Kidney (tissue), 14 donors: ENCODE results near the gene FGD3. TPM values are rescaled to one million over a fixed set of nuclear protein-coding genes. Genes with fewer than 3 reads are reported as not detected.

Experiments
- DNase-seq, 5 donors: peaks; one replicate each; pipeline ENCODE4 v3.0.0-alpha.2; 2013 to 2020
- FAIRE-seq: peaks from 2 replicates; lab custom pipeline; 2012; peaks lifted over from hg19 to GRCh38; lab: Jason Lieb, UNC
- H3K27ac ChIP-seq, 2 donors: one replicate each; pipeline ENCODE4 v1.7.0; 2013; ENCODE audit warnings: low read depth in 2 of 2, low read length in 2 of 2, inconsistent platforms in 1 of 2
- H3K27me3 ChIP-seq: one replicate; pipeline ENCODE4 v1.7.1; 2013; ENCODE audit warnings: low read length, inconsistent platforms; ENCODE audit not compliant: control insufficient read depth, insufficient read depth
- H3K36me3 ChIP-seq, 3 donors: one replicate each; pipeline versions ENCODE4 v1.7.0 to v1.7.1; 2013; ENCODE audit warnings: low read length in 3 of 3, control low read depth in 1 of 3, inconsistent platforms in 1 of 3; ENCODE audit not compliant: insufficient read depth in 3 of 3, control insufficient read depth in 2 of 3
- H3K4me1 ChIP-seq, 3 donors: one replicate each; pipeline versions ENCODE4 v1.7.0 to v1.7.1; 2013; ENCODE audit warnings: low read length in 3 of 3, inconsistent platforms in 1 of 3, low read depth in 1 of 3; ENCODE audit not compliant: control insufficient read depth in 2 of 3, insufficient read depth in 2 of 3
- H3K4me3 ChIP-seq, 3 donors: one replicate each; pipeline versions ENCODE4 v1.7.0 to v1.8.1; 2013; ENCODE audit warnings: low read length in 3 of 3, control low read depth in 1 of 3, inconsistent platforms in 1 of 3
- H3K9ac ChIP-seq, 3 donors: one replicate each; pipeline versions ENCODE4 v1.7.0 to v1.7.1; 2013; ENCODE audit warnings: low read length in 3 of 3, control low read depth in 1 of 3, inconsistent platforms in 1 of 3
- H3K9me3 ChIP-seq, 3 donors: one replicate each; pipeline versions ENCODE4 v1.7.0 to v1.7.1; 2013; ENCODE audit warnings: low read length in 3 of 3, control low read depth in 1 of 3, inconsistent platforms in 1 of 3; ENCODE audit not compliant: control insufficient read depth in 2 of 3, insufficient read depth in 1 of 3
- CTCF ChIP-seq: IDR thresholded peaks from 3 replicates; pipeline ENCODE4 v1.5.1; 2012; ENCODE audit warnings: mild to moderate bottlenecking, moderate library complexity, borderline replicate concordance; ENCODE audit not compliant: insufficient read depth; ENCODE audit errors: extremely low read depth
- intact Hi-C: fragments of 100-400 bp; cut with DNase I; formaldehyde crosslinking; loops from one replicate; pipeline ENCODE4 v1.11.1; 2022
- polyA plus RNA-seq: library from polyadenylated mRNA; stranded (reverse); fragments of 350-450 nt; fragmentation: Illumina TruSeq; extraction: RNeasy Lipid Tissue Mini Kit (QIAGEN cat#74804); gene quantifications from one replicate; pipeline ENCODE4 v1.2.3, GENCODE V29; 2014; ENCODE audit warnings: low read depth, low replicate concordance; ENCODE audit not compliant: insufficient read depth
- total RNA-seq: library from RNA; stranded (reverse); fragmentation: NEBNext Ultra II Directional; extraction: Animal tissue kit (Norgen Biotek cat#: 25700); gene quantifications from one replicate; pipeline ENCODE4 v1.2.1, GENCODE V29; 2021
- donor health status: control.
- donor health status: control.
- donor health status: control.
- donor health status: control.
- donor health status: control.
- donor health status: DM: yes; HTN: yes; CAD: no.
- donor health status: Normal renal cell carcinoma (clear cell type).

Gene FGD3
- total and polyA plus RNA-seq, 2 donors from 2014 or later: 7.4 to 12.1 TPM

GRCh38 chr9:93025736-93026135 lies 78.4 kb downstream of the FGD3 start:
- no peak for TF ChIP-seq CTCF
- Histone ChIP-seq H3K4me3 (no peak overlapping the region), H3K27ac (no peak overlapping the region), H3K36me3 (no peaks in the 10 kb centered on the region), H3K27me3 (no peaks in the 10 kb centered on the region), H3K9me3 (no peaks in the 10 kb centered on the region), H3K9ac (no peak overlapping the region), H3K4me1 (no peaks in the 10 kb centered on the region)
- FAIRE-seq (no peak), DNase-seq (no peak)
- intact Hi-C loops: no loop called here

- DNase-seq: no peak
- TF ChIP-seq CTCF: no peak
- no peak for FAIRE-seq
- no peaks in the 10 kb centered on the region for H3K36me3 ChIP-seq
- no peak overlapping the region for H3K9ac ChIP-seq
- H3K27me3 ChIP-seq: no peaks in the 10 kb centered on the region
- H3K4me1 ChIP-seq: no peaks in the 10 kb centered on the region
- no peak overlapping the region for H3K27ac ChIP-seq
- intact Hi-C loops: no loop called here
- no peak overlapping the region for H3K4me3 ChIP-seq
- no peaks in the 10 kb centered on the region for H3K9me3 ChIP-seq
Observed at GRCh38 chr9:93026640-93027039, 79.3 kb downstream of the FGD3 start.

- DNase-seq: no peak
- no peak for FAIRE-seq
- no peaks in the 10 kb centered on the region for H3K9me3 ChIP-seq
- H3K27ac ChIP-seq: no peak overlapping the region
- H3K9ac ChIP-seq: no peak overlapping the region
- no peaks in the 10 kb centered on the region for H3K27me3 ChIP-seq
- H3K4me3 ChIP-seq: no peak overlapping the region
- intact Hi-C loops: no loop called here
- H3K4me1 ChIP-seq: no peaks in the 10 kb centered on the region
- H3K36me3 ChIP-seq: no peaks in the 10 kb centered on the region
- no peak for TF ChIP-seq CTCF
Observed at GRCh38 chr9:93027750-93028149, 80.4 kb downstream of the FGD3 start.

DNA sequence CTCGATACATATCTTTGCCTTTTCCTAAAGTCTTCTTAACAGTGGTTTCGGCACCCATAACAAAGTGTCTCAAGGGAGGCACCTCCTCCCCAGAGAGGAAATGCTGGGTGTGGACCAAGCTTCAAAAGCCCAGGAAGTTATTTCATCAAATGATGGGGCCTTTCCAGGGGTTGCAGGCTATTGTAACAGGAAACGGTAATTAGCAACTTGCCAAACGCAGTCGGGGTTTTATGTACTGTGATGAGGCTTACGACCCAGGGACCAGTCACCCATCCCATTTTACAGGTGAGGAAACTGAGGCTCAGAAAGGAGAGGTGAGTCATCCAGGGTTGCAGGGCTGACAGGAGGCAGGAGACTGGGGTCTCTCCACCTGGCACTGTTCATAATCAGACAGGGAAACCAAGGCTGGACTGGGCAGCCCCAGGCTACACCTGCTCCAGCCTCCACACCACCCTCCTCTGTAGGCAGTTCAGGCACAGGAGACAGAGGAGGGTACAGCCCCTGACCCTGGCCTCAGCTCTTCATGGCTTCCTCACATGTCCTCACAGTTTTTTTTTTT lies 81.2 kb downstream of the FGD3 start:
- FAIRE-seq (no peak), DNase-seq (no peak)
- Histone ChIP-seq H3K27me3 (no peaks in the 10 kb centered on the region), H3K4me3 (no peak overlapping the region), H3K27ac (no peak overlapping the region), H3K36me3 (no peaks in the 10 kb centered on the region), H3K9ac (no peak overlapping the region), H3K9me3 (no peaks in the 10 kb centered on the region), H3K4me1 (no peaks in the 10 kb centered on the region)
- intact Hi-C loops: no loop called here
- TF ChIP-seq CTCF: no peak
